HEK293 (cell line): ENCODE data around the gene WARS2.
"Not testable (repeated sequence)": the region's sequence is repeated elsewhere in the genome, so short reads cannot be mapped to it uniquely, and the experiment has no call there.

Experiments used
- CTCF ChIA-PET: fragments of 350-600 bp; formaldehyde crosslinking; extraction: SDS; loops from one replicate; lab custom pipeline; 2021; ENCODE audit warnings: antibody characterized with exemption; lab: Yijun Ruan, JAX
- POLR2A ChIA-PET: fragments of 300-600 bp; formaldehyde crosslinking; extraction: SDS; loops from one replicate; lab custom pipeline; 2020; ENCODE audit warnings: antibody characterized with exemption, inconsistent platforms; lab: Yijun Ruan, JAX
- H3K27ac ChIP-seq: fragments of 200-500 bp; sonication (Bioruptor generic); 2 replicates; pipeline ENCODE4 v1.5.1; 2014; ENCODE audit warnings: low read depth, low read length, control low read depth, inconsistent platforms; ENCODE audit errors: extremely low read depth
- H3K36me3 ChIP-seq, 2 experiments: fragments of 200-500 bp in 1 of 2; sonication (Bioruptor generic) in 1 of 2; 1 replicate in 1 of 2; 2 replicates in 1 of 2; pipeline ENCODE4 v1.5.1; 2014 to 2017; ENCODE audit warnings: inconsistent platforms in 2 of 2, low read length in 2 of 2; ENCODE audit not compliant: control insufficient read depth in 2 of 2, insufficient read depth in 1 of 2
- H3K4me1 ChIP-seq: fragments of 200-500 bp; sonication (Bioruptor generic); 2 replicates; pipeline ENCODE4 v1.5.1; 2014; ENCODE audit warnings: mild to moderate bottlenecking, low read length, inconsistent platforms; ENCODE audit not compliant: control insufficient read depth, insufficient read depth
- H3K4me3 ChIP-seq: 2 replicates; pipeline ENCODE4 v1.5.1; 2011; ENCODE audit warnings: low read depth, mild to moderate bottlenecking, control low read depth, low read length, moderate library complexity
- H3K9me3 ChIP-seq: fragments of 200-500 bp; sonication (Bioruptor generic); 2 replicates; pipeline ENCODE4 v1.5.1; 2014; ENCODE audit warnings: low read depth, low read length, inconsistent platforms; ENCODE audit not compliant: control insufficient read depth, insufficient read depth
- CTCF ChIP-seq: fragments of 450-650 bp; formaldehyde crosslinking; IDR thresholded peaks from 2 replicates; pipeline ENCODE4 v1.5.1; 2016; ENCODE audit warnings: missing biosample characterization, missing genetic modification characterization
- IKZF3 ChIP-seq: fragments of 450-650 bp; IDR thresholded peaks from 2 replicates; pipeline ENCODE4 v1.5.0; 2018; ENCODE audit warnings: missing biosample characterization, mild to moderate bottlenecking, missing genetic modification characterization, moderate library complexity
- KLF16 ChIP-seq: fragments of 450-650 bp; formaldehyde crosslinking; IDR thresholded peaks from 2 replicates; pipeline ENCODE4 v1.5.1; 2017; ENCODE audit warnings: missing biosample characterization, missing genetic modification characterization
- KLF7 ChIP-seq: fragments of 450-650 bp; formaldehyde crosslinking; IDR thresholded peaks from 2 replicates; pipeline ENCODE4 v1.5.1; 2016; ENCODE audit warnings: missing biosample characterization, missing genetic modification characterization, borderline replicate concordance
- OSR2 ChIP-seq: fragments of 450-650 bp; formaldehyde crosslinking; IDR thresholded peaks from 2 replicates; pipeline ENCODE4 v1.5.1; 2016; ENCODE audit warnings: missing biosample characterization, missing genetic modification characterization
- SALL2 ChIP-seq: fragments of 450-650 bp; formaldehyde crosslinking; IDR thresholded peaks from 2 replicates; pipeline ENCODE4 v1.5.0; 2017; ENCODE audit warnings: missing biosample characterization, mild to moderate bottlenecking, missing genetic modification characterization, borderline replicate concordance
- ZNF175 ChIP-seq: fragments of 450-650 bp; formaldehyde crosslinking; IDR thresholded peaks from 2 replicates; pipeline ENCODE4 v1.5.1; 2016; ENCODE audit warnings: missing biosample characterization, missing genetic modification characterization
- ZNF221 ChIP-seq: fragments of 450-650 bp; formaldehyde crosslinking; IDR thresholded peaks from 2 replicates; pipeline ENCODE4 v1.5.1; 2017; ENCODE audit warnings: missing biosample characterization, missing genetic modification characterization, borderline replicate concordance
- ZNF266 ChIP-seq: fragments of 450-650 bp; formaldehyde crosslinking; IDR thresholded peaks from 2 replicates; pipeline ENCODE4 v1.5.1; 2016; ENCODE audit warnings: missing biosample characterization, missing genetic modification characterization, low read depth
- ZNF449 ChIP-seq: fragments of 450-650 bp; formaldehyde crosslinking; IDR thresholded peaks from 2 replicates; pipeline ENCODE4 v1.5.1; 2017; ENCODE audit warnings: missing biosample characterization, mild to moderate bottlenecking, missing genetic modification characterization, moderate library complexity
- ZNF561 ChIP-seq: fragments of 450-650 bp; IDR thresholded peaks from 2 replicates; pipeline ENCODE4 v1.5.1; 2018; ENCODE audit warnings: missing biosample characterization, missing genetic modification characterization, borderline replicate concordance
- ZNF660 ChIP-seq: fragments of 450-650 bp; IDR thresholded peaks from 2 replicates; pipeline ENCODE4 v1.5.1; 2018; ENCODE audit warnings: missing biosample characterization, mild to moderate bottlenecking, missing genetic modification characterization
- ZNF707 ChIP-seq: fragments of 450-650 bp; formaldehyde crosslinking; IDR thresholded peaks from 2 replicates; pipeline ENCODE4 v1.5.1; 2016; ENCODE audit warnings: missing biosample characterization, missing genetic modification characterization
- TF ChIP-seq, protein P1 (sequence below): fragments of 450-650 bp; formaldehyde crosslinking; IDR thresholded peaks from 2 replicates; pipeline ENCODE4 v1.5.1; 2016; ENCODE audit warnings: missing biosample characterization, missing genetic modification characterization

The WARS2 gene

DNA sequence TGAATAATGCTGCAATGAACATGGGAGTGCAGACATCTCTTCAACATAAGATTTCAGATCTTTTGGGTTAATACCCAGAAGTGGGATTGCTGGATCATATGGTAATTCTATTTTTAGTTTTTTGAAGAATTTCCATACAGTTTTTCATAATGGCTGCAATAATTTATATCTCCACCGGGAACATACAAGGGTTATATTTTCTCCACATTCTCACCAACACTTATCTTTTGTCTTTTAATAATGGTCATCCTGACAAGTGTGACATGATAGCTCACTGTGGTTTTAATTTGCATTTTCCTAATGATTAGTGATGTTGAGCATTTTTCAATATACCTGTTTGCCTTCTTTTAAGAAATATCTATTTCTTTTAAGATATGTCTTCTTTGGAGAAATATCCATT, 44.5 kb upstream of the WARS2 start (continued):
- no peak for TF ChIP-seq OSR2 (tag by site-specific recombination)
- TF ChIP-seq, all 188 proteins: peak for 0

GRCh38 chr1:119181218-119181617, 40.8 kb upstream of the WARS2 start:
- TF ChIP-seq ZNF449 (tag by site-specific recombination) (no peak), KLF16 (no peak), ZNF707 (tag by site-specific recombination) (no peak), KLF7 (no peak), ZNF660 (tag by site-specific recombination) (no peak), ZNF175 (tag by site-specific recombination) (no peak), ZNF266 (tag by site-specific recombination) (no peak), ZNF561 (tag by site-specific recombination) (no peak)
- no peak overlapping the region for H3K4me3 ChIP-seq
- POLR2A ChIA-PET = no interaction called here
- no peaks in the 10 kb centered on the region for H3K4me1 ChIP-seq
- CTCF ChIA-PET = no interaction called here
- no peaks in the 10 kb centered on the region for H3K9me3 ChIP-seq
- H3K27ac ChIP-seq = no peak overlapping the region
- peaks cover 0 to 21% of the 10 kb centered on the region in 2 experiments; a peak in 1 of 3 replicates for H3K36me3 ChIP-seq

GRCh38 chr1:119179051-119179450, 38.6 kb upstream of the WARS2 start:
- POLR2A ChIA-PET = no interaction called here
- Histone ChIP-seq H3K36me3 (peaks cover 0 to 21% of the 10 kb centered on the region in 2 experiments; a peak in 1 of 3 replicates), H3K4me1 (no peaks in the 10 kb centered on the region), H3K4me3 (no peak overlapping the region), H3K27ac (no peak overlapping the region)
- no peak for TF ChIP-seq ZNF707 (tag by site-specific recombination)
- TF ChIP-seq IKZF3 (tag by site-specific recombination) = no peak
- no peak for TF ChIP-seq ZNF221 (tag by site-specific recombination)
- no peak for TF ChIP-seq SALL2 (tag by site-specific recombination)
- TF ChIP-seq, protein P1, sequence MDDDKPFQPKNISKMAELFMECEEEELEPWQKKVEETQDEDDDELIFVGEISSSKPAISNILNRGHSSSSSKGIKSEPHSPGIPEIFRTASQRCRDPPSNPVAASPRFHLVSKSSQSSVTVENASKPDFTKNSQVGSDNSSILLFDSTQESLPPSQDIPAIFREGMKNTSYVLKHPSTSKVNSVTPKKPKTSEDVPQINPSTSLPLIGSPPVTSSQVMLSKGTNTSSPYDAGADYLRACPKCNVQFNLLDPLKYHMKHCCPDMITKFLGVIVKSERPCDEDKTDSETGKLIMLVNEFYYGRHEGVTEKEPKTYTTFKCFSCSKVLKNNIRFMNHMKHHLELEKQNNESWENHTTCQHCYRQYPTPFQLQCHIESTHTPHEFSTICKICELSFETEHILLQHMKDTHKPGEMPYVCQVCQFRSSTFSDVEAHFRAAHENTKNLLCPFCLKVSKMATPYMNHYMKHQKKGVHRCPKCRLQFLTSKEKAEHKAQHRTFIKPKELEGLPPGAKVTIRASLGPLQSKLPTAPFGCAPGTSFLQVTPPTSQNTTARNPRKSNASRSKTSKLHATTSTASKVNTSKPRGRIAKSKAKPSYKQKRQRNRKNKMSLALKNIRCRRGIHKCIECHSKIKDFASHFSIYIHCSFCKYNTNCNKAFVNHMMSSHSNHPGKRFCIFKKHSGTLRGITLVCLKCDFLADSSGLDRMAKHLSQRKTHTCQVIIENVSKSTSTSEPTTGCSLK (tag by site-specific recombination) = no peak
- no peak for TF ChIP-seq CTCF (tag by site-specific recombination)
- TF ChIP-seq, all 188 proteins: peak for 0
- CTCF ChIA-PET = interaction anchor here (0.6 kb wide), 1 partner anchor 613 kb away, joined by 3 read pairs; no protein-coding TSS in a partner anchor
- H3K9me3 ChIP-seq = no peaks in the 10 kb centered on the region

GRCh38 chr1:119172927-119173326, 32.5 kb upstream of the WARS2 start:
- H3K27ac ChIP-seq, H3K4me3 ChIP-seq, H3K9me3 ChIP-seq, H3K4me1 ChIP-seq, POLR2A ChIA-PET, CTCF ChIA-PET: not testable (repeated sequence)
- peaks cover 0 to 20% of the 10 kb centered on the region in 2 experiments; a peak in 1 of 3 replicates for H3K36me3 ChIP-seq

DNA sequence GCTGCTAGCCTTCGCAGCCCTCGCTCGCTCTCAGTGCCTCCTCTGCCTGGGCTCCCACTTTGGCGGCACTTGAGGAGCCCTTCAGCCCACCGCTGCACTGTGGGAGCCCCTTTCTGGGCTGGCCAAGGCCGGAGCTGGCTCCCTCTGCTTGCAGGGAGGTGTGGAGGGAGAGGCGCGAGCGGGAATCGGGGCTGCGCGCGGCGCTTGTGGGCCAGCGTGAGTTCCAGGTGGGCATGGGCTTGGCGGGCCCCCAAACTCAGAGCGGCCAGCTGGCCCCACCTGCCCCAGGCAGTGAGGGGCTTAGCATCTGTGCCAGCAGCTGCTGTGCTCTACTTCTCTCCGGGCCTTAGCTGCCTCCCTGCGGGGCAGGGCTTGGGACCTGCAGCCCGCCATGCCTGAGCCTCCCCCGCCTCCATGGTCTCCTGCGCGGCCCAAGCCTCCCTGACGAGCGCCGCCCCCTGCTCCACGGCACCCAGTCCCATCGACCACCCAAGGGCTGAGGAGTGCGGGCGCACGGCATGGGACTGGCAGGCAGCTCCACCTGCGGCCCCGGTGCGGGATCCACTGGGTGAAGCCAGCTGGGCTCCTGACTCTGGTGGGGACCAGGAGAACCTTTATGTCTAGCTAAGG, 31.0 kb upstream of the WARS2 start:
- POLR2A ChIA-PET, CTCF ChIA-PET: not testable (repeated sequence)

More for the DNA sequence above, 31.0 kb upstream of the WARS2 start:
- H3K4me3 ChIP-seq, H3K9me3 ChIP-seq, H3K27ac ChIP-seq, H3K4me1 ChIP-seq: not testable (repeated sequence)
- peaks cover 0 to 21% of the 10 kb centered on the region in 2 experiments; a peak in 1 of 3 replicates for H3K36me3 ChIP-seq
